Pulmonary artery endothelial cell (primary cell): ENCODE results near the gene ENOX1. TPM values are rescaled to one million over a fixed set of nuclear protein-coding genes. Genes with fewer than 3 reads are reported as not detected.

Experiments
- DNase-seq: peaks from one replicate; pipeline ENCODE4 v3.0.0-alpha.2; 2011; ENCODE audit warnings: low read depth, low spot score
- total RNA-seq: library from RNA; depleted of rRNA; stranded (reverse); fragments of >200 nt; gene quantifications from 2 replicates; pipeline ENCODE4 v1.2.3, GENCODE V29; 2014

ENOX1 gene
- total RNA-seq, 1 donor from 2014 or later, result 7.1 TPM

DNA sequence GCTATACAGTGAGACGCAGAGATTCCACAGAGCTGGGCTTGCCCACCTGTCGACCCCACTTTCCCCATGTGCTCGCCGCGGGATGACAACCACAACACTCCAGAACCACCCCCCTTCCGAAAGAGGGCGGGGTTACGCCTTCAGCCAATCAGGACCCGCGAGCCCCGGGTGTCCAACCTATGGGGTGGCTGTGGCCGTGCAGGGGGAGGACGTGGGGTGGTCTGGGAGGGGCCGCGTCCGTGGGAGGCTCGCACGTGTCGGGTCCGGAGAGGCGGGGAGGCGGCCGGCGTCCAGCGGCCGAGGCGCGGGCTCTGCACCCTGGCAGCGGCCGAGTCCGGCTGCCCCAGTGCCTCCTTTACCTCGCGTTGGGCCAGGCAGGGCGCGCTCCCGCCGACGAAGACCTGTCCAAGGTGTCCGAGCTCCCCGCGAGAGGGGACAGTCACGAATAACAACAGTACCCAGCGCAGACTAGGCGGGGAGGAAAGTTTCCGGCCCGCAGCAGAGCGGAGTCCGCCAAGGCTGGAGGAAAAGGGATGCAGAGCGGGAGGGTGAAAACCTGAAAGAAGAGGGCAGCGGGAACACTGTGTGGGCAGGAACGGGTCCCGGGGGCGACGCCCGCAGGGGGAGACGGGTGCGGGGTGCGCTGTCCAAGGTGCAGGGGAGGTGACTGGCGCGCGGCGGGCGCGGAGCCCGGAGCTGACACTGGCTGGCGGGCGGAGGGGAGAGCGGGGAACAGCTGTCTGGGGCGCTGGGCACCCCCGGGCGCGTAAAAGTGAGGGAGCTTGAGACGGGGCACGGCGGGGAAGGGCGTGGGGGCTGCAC, 911 bp downstream of the ENOX1 start:
- no peak for DNase-seq

DNA sequence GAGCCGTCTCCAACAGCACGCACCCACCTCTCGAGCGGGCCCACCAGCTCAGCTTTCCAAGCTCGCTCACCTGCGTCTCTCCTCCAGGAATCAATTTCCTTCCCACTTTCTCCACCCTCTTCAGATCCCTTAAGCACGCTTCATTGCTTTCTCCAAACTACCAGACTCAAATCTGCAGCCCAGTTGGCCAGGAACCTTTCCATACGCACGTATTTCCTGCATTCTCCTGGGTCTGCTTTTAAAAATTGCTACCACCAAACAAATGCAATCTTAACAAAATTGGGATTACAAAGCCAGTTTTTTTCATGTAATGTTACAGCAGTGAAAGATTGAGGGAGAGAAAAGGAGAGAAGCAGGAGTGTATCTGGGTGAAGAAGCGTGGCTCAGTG, 1.5 kb downstream of the ENOX1 start:
- no peak for DNase-seq

DNA sequence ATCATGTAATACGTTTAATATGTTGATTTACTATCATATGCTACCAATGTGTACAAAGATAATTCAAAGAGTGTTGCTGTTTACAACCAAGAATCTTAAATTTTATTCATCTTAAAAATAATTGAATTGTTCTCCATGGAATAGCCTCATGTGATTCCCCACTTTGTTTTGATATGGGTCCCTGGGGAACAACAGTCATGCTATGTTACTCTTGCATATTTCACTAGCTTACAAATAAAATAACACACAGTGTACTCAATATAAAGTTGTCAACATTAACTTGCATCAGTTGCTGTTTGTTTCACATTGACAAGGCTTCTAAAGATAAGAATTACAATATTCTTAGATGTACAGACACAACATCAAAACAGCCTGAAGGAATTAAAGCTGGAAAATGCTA, 2.3 kb downstream of the ENOX1 start:
- no peak for DNase-seq

DNA sequence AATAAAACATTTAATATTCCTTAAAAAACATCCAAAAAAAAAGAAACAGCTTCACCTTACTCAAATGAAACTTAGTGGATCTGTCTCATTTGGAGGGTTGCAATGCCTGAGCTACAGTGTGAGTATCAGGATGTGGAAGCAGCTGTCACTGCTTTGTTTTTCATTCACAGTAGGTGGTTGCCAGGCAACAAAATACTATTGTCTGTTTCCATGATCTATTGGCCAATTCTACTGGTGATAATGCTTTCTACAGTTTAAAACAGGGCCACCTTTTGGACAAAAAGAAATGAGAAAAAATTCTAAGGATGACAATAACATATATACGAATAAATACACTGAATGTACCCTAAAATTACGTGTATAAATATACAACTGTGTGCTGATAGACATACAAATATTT, 3.0 kb downstream of the ENOX1 start:
- DNase-seq, result peak; percentile 74

DNA sequence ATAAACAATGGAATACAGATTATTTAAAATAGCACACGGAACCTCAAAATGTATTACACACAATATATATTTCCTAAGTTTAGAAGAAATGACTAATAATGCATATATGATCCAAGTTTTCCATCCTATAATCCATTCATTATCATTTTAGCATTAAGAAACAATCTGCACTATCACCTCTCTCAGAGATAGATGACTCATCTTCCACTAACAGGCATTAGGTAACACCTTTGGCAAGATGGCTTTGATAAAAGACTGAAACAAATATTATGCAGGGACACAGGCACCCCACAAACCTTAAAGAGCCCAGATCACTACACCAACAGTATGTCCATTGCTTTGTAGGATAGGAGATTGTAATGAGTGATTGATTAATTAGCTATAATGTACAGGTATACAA, 4.1 kb downstream of the ENOX1 start:
- DNase-seq, result no peak

DNA sequence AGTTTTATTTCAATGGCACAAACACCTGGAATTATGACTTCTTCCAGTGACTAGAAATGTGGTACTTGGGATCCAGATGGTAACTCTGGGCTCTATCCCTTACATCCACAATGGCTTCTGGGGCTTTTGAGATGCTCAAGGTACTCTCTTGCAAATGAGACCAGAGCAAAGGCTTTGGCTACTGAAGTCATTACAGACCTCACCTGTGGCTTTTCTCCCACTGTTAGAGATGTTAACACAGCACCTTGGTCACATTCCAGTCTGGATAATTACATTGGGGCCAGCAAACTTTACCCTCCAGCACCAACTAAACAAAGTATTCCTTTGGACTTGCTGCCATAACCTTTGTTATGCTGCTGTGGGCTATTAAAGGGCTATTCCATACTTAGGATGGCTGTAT, 6.1 kb downstream of the ENOX1 start:
- DNase-seq, result no peak

DNA sequence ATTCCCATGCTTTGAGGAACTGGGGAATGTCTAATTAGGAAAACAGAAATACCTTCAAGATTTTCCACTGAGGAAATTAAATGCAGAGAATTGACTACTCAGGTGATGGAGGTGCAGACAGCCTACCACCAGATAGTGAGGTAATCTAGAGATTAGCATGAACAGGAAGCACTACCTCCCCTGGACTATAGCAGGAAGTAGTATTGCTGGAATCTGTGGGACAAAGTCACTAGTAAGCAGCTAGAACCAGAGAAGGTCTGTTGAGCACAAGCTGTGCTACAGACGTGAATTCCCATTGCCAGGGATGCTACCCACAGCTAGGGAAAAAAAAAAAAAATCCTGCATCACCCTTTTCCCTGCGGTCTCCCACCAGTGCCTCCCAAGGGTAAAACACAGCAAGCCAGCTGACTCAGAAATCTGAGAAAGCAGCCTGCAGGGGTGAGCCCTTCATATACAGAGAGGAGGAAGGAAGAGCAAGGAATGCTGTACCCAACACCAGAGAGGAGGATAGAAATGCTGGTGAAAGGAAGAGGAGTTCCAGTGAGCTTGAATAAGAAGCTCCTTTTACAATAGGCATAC, 10.2 kb downstream of the ENOX1 start:
- DNase-seq, result no peak

DNA sequence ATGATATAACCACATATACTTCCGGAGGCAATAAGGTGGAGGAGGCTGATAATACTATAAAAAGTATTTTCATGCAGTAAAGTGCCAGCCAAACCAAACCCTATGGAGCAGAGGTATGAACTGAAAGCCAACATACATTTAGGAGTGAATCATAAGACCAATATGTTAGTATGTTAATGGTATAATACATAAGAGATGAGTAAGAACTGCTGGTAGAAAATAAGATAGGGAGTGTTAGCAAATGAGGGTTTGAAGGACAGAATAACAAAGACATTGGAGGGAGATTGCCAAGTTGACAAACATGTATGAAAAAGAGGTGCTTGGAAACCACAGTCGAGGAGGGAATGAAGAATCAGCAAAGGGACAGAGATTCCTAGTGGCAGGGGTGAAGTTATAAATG, 10.8 kb downstream of the ENOX1 start:
- no peak for DNase-seq

DNA sequence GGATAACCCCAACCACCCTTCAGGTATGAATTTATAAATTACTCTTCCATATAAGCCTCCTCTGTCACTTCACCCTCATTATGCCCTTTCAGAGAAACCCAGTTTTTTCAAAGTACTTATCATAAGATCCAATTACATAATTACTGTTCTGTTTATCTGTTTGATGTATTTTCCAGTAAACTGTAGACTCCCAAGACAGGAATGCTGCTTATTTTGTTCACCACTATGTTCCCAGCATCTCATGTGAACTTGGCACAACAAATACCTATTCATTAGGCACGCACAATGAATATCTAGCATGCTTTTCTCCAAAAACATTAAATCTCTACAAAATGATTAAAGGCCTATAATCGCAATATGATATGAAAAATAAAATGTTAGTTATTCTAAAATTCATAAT, 13.2 kb downstream of the ENOX1 start:
- no peak for DNase-seq

DNA sequence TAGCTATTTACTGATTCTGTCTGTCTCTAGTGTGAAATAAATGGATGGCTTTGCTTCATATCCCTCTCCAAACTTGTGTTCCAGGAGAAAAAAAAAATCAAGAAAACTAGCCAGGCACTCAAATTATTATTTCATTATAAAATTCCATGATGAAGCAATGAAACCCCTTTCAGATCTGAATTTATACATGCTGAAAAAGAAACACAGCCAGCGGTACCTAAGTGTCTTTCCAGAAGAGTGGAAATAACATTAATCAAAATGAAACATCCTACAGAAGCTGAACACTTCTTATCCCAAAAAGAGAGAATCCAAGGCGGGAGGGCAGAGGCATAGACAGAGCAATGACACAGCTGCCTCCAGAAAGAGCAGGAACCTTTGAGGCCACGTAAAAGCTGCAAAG, 15.9 kb downstream of the ENOX1 start:
- no peak for DNase-seq

DNA sequence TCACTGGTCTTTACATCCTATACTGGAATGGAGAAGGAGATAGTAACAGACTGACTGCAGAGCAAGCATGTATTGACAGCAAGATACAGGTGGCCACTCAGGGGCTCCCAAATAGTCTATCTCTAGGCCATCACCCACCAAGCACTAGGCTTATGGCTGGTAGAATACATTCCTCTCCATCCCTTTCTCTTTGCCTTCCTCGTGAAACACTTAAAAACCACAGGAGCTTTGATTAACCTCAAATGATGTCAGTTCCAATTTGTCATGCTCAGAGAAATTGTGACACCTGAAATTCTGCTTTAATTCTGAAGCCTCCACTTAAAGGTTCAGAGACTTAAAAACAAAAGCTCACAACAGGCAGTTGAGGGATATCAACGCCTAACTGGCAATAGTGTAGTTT, 17.2 kb downstream of the ENOX1 start:
- no peak for DNase-seq

DNA sequence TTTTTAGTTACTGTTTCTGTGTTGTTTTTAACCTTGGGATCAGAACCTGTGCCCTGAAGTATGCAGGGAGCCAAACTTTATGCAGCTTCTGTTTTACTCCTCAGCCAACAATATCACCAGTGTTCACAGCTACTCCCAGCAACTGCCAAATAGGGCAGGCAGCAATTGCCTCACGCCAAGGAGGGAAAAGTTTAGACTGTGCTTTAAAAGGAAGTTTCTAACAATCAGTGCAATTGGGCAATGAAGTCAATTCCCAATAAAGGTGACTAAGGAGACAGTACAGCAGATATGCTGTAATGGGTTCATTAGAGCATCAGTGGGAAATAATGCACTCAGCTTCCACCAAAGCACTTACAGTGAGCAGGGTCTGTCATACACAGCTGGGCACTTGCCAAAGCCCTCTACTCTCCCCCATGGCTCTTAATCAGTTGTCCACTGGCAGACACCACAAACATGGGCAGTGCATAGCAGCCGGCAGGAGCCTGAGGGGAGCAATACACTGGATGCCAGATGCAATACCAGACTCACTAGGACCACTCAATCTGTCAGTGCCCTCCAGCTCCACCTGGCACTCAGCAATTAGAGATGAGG, 19.3 kb downstream of the ENOX1 start:
- no peak for DNase-seq

DNA sequence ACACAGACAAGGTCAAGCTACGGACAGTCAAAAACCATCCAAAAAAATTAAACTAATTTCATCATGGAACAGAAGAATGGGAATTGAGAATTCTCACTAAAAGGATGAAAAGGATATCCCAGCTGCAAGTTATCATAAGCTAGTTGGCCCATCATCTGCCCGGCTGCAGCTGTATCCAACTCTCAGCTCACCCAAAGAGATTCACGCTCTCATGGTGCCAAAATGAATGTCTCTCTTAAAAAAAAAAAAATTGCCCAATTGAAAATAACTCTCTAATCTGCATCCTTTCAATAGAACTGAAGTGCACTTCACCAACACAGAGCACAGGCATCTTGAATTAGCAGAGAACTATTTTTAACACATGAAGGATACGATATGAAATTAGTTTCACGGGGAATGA, 20.0 kb downstream of the ENOX1 start:
- no peak for DNase-seq

DNA sequence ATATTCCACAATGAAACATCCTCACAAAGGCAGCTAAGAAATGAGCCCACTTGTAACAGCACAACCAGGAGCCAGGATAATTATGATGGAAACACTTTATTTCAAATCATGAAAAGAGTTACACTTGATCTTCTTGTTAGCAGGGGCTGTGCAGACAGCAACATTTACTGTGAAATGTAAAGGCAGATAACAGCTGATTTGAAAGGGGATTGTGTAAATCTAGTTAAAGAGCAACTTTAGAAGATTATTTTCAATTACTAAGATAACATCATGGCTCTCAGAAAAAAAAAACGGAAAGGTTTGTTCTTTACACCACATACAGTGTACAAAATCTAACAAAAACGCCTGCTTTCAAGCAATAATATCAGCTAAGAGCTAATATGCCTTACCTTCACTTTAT, 22.4 kb downstream of the ENOX1 start:
- DNase-seq, result no peak

DNA sequence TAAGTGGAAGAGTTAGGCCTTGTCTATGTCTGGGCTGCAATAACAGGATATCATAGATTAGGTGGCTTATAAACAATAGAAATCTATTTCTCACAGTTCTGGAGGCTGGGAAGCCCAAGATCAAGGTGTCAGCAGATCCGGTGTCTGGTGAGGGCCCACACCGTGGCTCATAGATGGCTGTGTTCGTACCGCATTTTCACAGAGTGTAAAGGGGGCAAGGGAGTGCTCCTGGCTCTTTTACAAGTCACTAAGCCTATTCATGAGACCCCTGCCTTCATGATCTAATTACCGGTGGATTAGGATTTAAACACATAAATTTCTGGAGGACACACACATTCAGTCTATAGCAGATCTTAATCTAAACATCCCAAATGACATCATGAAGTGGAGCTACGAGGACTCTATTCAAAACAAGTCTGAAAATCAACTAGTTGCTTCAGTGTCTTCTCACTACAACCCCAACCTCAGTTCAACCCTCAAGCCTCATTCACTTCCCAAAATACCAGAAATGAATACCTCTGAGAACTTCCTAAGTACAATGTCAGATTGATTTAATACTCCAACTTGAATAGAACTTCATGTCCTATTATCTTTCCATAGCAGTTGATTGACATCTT, 23.5 kb downstream of the ENOX1 start:
- no peak for DNase-seq

DNA sequence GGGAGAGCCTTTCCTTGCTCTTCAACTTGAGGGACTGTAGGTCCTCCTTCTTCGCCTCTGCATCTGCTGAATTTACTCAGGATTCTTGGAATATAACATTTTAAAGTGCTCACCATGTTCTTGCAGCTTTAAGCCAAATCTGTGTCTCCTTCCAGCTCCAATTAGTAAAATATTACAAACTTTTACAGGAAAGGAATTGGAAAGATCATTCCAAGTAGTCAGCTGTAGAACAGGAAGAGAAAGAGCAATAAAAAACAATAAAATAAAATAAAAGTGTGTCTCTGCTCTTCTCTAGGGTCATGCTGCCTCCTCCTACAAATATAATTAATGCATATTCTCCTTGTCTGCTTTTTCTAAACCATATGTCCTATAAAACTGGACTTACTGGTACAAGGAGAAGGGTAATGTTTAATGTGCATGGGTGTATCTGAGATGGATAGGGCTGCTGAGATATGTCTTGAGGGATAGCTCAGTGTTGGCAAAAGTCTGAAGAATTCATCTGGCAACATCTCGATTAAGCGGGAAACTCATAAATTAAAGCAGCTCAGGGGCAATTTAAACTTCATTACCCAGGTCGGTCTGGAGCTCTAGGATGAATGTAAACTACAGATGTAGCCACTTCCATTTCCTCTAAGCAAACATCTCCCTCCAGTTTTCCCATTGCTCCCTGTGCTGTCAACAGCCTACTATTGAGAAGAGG, 25.0 kb downstream of the ENOX1 start:
- no peak for DNase-seq

DNA sequence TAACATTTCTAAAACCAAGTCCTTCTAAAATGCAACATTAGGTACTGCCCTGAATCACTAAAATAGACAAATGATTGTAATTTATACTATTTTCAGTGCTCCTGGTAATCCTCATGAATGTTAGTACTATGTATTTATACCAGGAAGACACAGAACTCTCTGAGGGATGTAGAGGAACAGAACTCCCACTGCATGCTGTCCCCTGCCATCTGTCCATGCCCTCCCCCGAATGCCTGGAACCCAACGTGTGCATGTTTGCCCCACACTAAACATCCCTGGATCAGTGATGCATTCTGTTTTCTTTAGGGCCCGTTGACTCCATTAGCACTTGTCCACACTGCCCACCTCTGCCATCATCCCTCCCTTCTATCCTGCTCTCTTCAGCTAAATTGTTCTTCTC, 26.5 kb downstream of the ENOX1 start:
- DNase-seq, result no peak

DNA sequence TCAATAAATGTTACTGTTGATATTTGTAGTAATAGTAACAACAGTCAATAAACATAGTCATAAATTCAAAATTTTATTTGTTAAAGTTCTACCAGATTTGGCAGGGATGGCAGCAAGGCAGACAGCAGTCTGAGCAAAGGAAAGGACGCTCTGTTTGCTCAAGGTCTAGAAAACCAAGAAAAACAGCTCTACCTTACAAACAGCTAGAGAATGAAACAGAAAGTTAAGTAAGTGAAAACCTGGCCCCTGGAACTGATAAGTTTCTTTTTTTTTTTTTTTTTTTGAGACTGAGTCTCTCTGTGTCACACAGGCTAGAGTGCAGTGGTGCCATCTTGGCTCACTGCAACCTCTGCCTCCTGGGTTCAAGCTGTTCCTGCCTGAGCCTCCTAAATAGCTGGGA, 27.9 kb downstream of the ENOX1 start:
- no peak for DNase-seq

DNA sequence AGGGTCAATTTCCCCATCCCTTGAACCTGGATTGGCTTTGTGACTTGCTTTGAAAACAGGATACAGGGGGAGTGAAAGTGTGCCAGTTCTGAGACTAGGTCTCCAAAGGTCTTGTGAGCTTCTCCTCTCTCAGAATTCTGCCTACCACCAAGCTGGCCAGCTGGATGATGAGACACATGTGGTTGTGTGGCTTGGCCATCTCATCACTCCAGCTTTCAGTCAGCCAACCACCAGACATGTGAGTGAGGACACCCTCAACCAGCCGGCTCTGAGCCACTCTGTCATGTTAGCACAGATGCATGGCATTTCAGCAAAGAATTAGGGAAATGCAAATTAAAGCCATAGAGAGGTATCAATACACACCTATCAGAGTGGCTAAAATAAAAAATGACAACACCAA, 29.5 kb downstream of the ENOX1 start:
- no peak for DNase-seq

DNA sequence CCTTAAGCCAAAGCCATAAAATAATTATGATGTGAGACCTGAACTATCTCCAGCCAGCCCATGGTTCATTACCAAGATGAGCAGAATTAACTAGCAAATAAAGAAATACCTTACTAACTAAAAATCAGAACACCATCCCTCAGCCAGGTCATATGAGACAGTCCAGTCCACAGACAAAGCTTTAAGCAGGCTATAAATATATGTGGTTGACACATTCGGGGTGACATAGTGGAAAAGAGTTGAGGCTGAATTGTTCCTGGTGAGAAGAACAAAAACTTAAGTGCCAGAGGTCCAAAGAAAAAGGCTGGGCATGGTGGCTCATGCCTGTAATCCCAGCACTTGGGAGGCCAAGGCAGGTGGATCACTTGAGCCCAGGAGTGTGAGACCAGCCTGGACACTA, 30.9 kb downstream of the ENOX1 start:
- DNase-seq, result no peak

DNA sequence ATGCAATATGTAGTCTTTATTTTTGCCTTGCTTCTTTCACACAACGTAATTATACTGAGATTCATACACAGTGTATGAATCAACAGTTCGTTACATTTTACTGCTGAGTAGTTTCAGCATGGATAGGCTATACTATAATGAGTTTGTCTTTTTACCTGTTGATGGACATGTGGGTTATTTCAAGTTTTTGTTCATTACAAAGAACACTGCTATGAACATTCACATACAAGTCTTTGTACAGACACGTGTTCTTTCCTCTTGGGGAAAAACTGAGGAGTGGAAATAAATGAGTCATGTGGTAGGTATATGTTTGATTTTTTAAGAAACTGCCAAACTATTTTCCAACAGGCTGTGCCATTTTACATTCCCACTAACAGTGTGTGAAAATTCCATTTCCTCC, 35.1 kb downstream of the ENOX1 start:
- DNase-seq, result no peak

DNA sequence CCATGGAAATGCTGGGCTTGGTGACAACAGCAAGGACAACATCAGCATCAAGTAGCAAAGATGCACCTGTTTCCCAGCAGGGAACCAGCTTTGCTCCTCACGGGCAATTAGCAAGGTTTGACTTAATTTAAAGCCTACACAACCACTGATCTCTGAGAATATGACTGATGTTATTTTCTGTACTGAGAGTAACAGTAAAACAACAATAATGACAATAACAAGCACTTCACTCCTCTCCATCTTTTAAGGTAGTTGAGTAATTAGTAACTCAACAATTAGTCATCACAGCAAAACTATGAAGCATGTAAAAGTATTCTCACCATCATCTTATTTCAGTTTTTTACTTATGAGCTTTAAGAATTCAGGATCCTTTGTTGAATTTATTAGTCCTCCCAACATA, 37.3 kb downstream of the ENOX1 start:
- no peak for DNase-seq
